Left colon (tissue), 2 donors: ENCODE data around the gene GOLGA6B. TPM values are rescaled to one million over a fixed set of nuclear protein-coding genes. Genes with fewer than 3 reads are reported as not detected.
"Not testable (repeated sequence)": the region's sequence is repeated elsewhere in the genome, so short reads cannot be mapped to it uniquely, and the experiment has no call there.

Experiments
- ATAC-seq: fragments of 200-7000 bp; cut with Tn5 transposase; one replicate; pipeline ENCODE4 v1.9.1; 2020; ENCODE audit warnings: mild to moderate bottlenecking, moderate library complexity
- DNase-seq, 2 donors: peaks; one replicate each; pipeline ENCODE4 v3.0.0-alpha.2; 2020
- intact Hi-C, 2 donors: fragments of 100-400 bp; cut with DNase I in 1 of 2; cut with micrococcal nuclease in 1 of 2; formaldehyde crosslinking; loops; one replicate each; pipeline versions ENCODE4 v1.11.2 to v1.14.0; 2022; cut with DNase I, micrococcal nuclease
- total RNA-seq, 2 donors: library from RNA; stranded (reverse); fragmentation: NEBNext Ultra II Directional; extraction: Animal tissue kit (Norgen Biotek cat#: 25700); gene quantifications; one replicate each; pipeline ENCODE4 v1.2.1, GENCODE V29; 2021
- donor health status: DM: no; HTN: no; CAD: no.
- donor health status: DM: yes; HTN: yes; CAD: no.

Gene GOLGA6B
- total RNA-seq, 2 donors from 2014 or later = not detected

- ATAC-seq, DNase-seq, intact Hi-C loops: not testable (repeated sequence)
Measured at GRCh38 chr15:72648631-72649253, 5.8 kb upstream of the GOLGA6B start.

GRCh38 chr15:72656014-72656413 lies 1.5 kb downstream of the GOLGA6B start:
- not testable (repeated sequence) for ATAC-seq

GRCh38 chr15:72661081-72661480 lies 6.6 kb downstream of the GOLGA6B start:
- ATAC-seq, intact Hi-C loops: not testable (repeated sequence)

More at GRCh38 chr15:72656014-72656413, 1.5 kb downstream of the GOLGA6B start:
- intact Hi-C loops, DNase-seq: not testable (repeated sequence)

GRCh38 chr15:72663931-72664330 lies 9.4 kb downstream of the GOLGA6B start:
- DNase-seq, ATAC-seq, intact Hi-C loops: not testable (repeated sequence)

More at GRCh38 chr15:72661081-72661480, 6.6 kb downstream of the GOLGA6B start:
- not testable (repeated sequence) for DNase-seq

- ATAC-seq, intact Hi-C loops, DNase-seq: not testable (repeated sequence)
Measured at GRCh38 chr15:72665706-72666105, 11.2 kb downstream of the GOLGA6B start.

- intact Hi-C loops = loop anchor here in 1 of 2 donors (10.0 kb wide), 2 partner anchors 75 to 205 kb away; no protein-coding TSS in a partner anchor
- ATAC-seq = not testable (repeated sequence)
Measured at GRCh38 chr15:72669803-72670202, 15.3 kb downstream of the GOLGA6B start.

GRCh38 chr15:72670656-72671352 lies 16.3 kb downstream of the GOLGA6B start:
- intact Hi-C loops = loop anchor here in 1 of 2 donors (10.0 kb wide), 2 partner anchors 76 to 206 kb away; no protein-coding TSS in a partner anchor
- ATAC-seq (peak; percentile 98), DNase-seq (peak; percentile 80 to 87)

More at GRCh38 chr15:72669803-72670202, 15.3 kb downstream of the GOLGA6B start:
- not testable (repeated sequence) for DNase-seq

GRCh38 chr15:72671525-72671924 lies 17.0 kb downstream of the GOLGA6B start:
- ATAC-seq (no peak), DNase-seq (no peak)
- intact Hi-C loops = loop anchor here in 1 of 2 donors (10.0 kb wide), 2 partner anchors 77 to 207 kb away; no protein-coding TSS in a partner anchor

- intact Hi-C loops = loop anchor here in 1 of 2 donors (10.0 kb wide), 2 partner anchors 82 to 212 kb away; no protein-coding TSS in a partner anchor
- ATAC-seq (no peak), DNase-seq (no peak)
Measured at GRCh38 chr15:72676838-72677237, 22.3 kb downstream of the GOLGA6B start.

GRCh38 chr15:72680931-72681330 lies 26.4 kb downstream of the GOLGA6B start:
- DNase-seq (no peak), ATAC-seq (no peak)
- intact Hi-C loops = no loop called here

- intact Hi-C loops = no loop called here
- no peak for ATAC-seq
- no peak for DNase-seq
Measured at GRCh38 chr15:72682772-72683171, 28.3 kb downstream of the GOLGA6B start.

- DNase-seq (peak in 1 of 2 donors; percentile 23), ATAC-seq (peak; percentile 14)
- intact Hi-C loops = no loop called here
Measured at GRCh38 chr15:72685301-72685924, 30.9 kb downstream of the GOLGA6B start.

GRCh38 chr15:72685925-72686794 lies 31.7 kb downstream of the GOLGA6B start, which contains the start of the genes BBS4 and HIGD2B:
TSS of gene BBS4 (plus strand) at chr15:72686207. CDS start at chr15:72686228, 21 bp downstream.
TSS of gene HIGD2B (minus strand) at chr15:72686182. CDS start at chr15:72676374, 9,808 bp downstream.
- ATAC-seq (peak; percentile 93), DNase-seq (peak; percentile 88 to 93)
- intact Hi-C loops = no loop called here

- intact Hi-C loops = no loop called here
- ATAC-seq (no peak), DNase-seq (no peak)
Measured at GRCh38 chr15:72688697-72689096, 34.2 kb downstream of the GOLGA6B start.

GRCh38 chr15:72690938-72691337 lies 36.4 kb downstream of the GOLGA6B start:
- intact Hi-C loops = no loop called here
- DNase-seq = no peak
- no peak for ATAC-seq

GRCh38 chr15:72698938-72699337 lies 44.4 kb downstream of the GOLGA6B start:
- ATAC-seq (no peak), DNase-seq (no peak)
- intact Hi-C loops = no loop called here

- intact Hi-C loops = no loop called here
- ATAC-seq (no peak), DNase-seq (no peak)
Measured at GRCh38 chr15:72700076-72700475, 45.6 kb downstream of the GOLGA6B start.

GRCh38 chr15:72706266-72706665 lies 51.8 kb downstream of the GOLGA6B start:
- intact Hi-C loops = no loop called here
- no peak for DNase-seq
- no peak for ATAC-seq
